Measurements from ENCODE around the gene SEC16A.
A peak's percentile ranks its signal among the peaks of the same experiment; 100 is the strongest.

The SEC16A gene

GRCh38 chr9:136487672-136488071 is 4.8 kb upstream of the SEC16A start:
- DNase-seq (ENCODE audit: extremely low read depth in 1 of 2, low read depth in 1 of 2): no peak

GRCh38 chr9:136486823-136487620 is 4.2 kb upstream of the SEC16A start:
- DNase-seq (ENCODE audit: extremely low read depth in 1 of 2, low read depth in 1 of 2): no peak

GRCh38 chr9:136486131-136486530 is 3.3 kb upstream of the SEC16A start:
- no peak for DNase-seq (ENCODE audit: extremely low read depth in 1 of 2, low read depth in 1 of 2)

- peak; percentile 59 to 60 for DNase-seq (ENCODE audit: extremely low read depth in 1 of 2, low read depth in 1 of 2)
Observed at GRCh38 chr9:136485049-136486045, 2.5 kb upstream of the SEC16A start.

- DNase-seq (ENCODE audit: extremely low read depth in 1 of 2, low read depth in 1 of 2): no peak
Observed at GRCh38 chr9:136484153-136485048, 1.6 kb upstream of the SEC16A start.

- DNase-seq (ENCODE audit: extremely low read depth in 1 of 2, low read depth in 1 of 2): peak; percentile 82 to 95
Observed at GRCh38 chr9:136483589-136484152, 831 bp upstream of the SEC16A start.

GRCh38 chr9:136482046-136482792 is 621 bp downstream of the SEC16A start:
- DNase-seq (ENCODE audit: extremely low read depth in 1 of 2, low read depth in 1 of 2): peak in 1 of 2 donors; percentile 4

GRCh38 chr9:136481558-136481957 is 1.3 kb downstream of the SEC16A start:
- no peak for DNase-seq (ENCODE audit: extremely low read depth in 1 of 2, low read depth in 1 of 2)

- DNase-seq (ENCODE audit: extremely low read depth in 1 of 2, low read depth in 1 of 2): no peak
Observed at GRCh38 chr9:136476369-136477150, 6.3 kb downstream of the SEC16A start.

- no peak for DNase-seq (ENCODE audit: extremely low read depth in 1 of 2, low read depth in 1 of 2)
Observed at GRCh38 chr9:136474974-136475865, 7.6 kb downstream of the SEC16A start.

GRCh38 chr9:136474021-136474640 is 8.7 kb downstream of the SEC16A start:
- no peak for DNase-seq (ENCODE audit: extremely low read depth in 1 of 2, low read depth in 1 of 2)

- no peak for DNase-seq (ENCODE audit: extremely low read depth in 1 of 2, low read depth in 1 of 2)
Observed at GRCh38 chr9:136473354-136473721, 9.5 kb downstream of the SEC16A start.

GRCh38 chr9:136472640-136473353 is 10.0 kb downstream of the SEC16A start:
- no peak for DNase-seq (ENCODE audit: extremely low read depth in 1 of 2, low read depth in 1 of 2)

- DNase-seq (ENCODE audit: extremely low read depth in 1 of 2, low read depth in 1 of 2): no peak
Observed at GRCh38 chr9:136471802-136472487, 10.9 kb downstream of the SEC16A start.

- DNase-seq (ENCODE audit: extremely low read depth in 1 of 2, low read depth in 1 of 2): no peak
Observed at GRCh38 chr9:136470792-136471469, 11.9 kb downstream of the SEC16A start.

GRCh38 chr9:136470356-136470755 is 12.5 kb downstream of the SEC16A start:
- DNase-seq (ENCODE audit: extremely low read depth in 1 of 2, low read depth in 1 of 2): no peak

Data from stimulated activated CD8-positive, alpha-beta memory T cell treated with anti-CD3 and anti-CD28 coated beads, Interleukin-7, amount 100 ng/mL, for 48 hours (primary cell).